ENCODE results near the gene CD300H.

The CD300H gene

GRCh38 chr17:74550602-74551001 is 16.7 kb downstream of the CD300H start:
- Histone ChIP-seq H3K4me1 (ENCODE audit: control insufficient read depth, insufficient read depth, low read length) (no peaks in the 10 kb centered on the region), H3K36me3 (ENCODE audit: control insufficient read depth, insufficient read depth, low read length) (no peaks in the 10 kb centered on the region), H3K4me3 (ENCODE audit: low read length) (no peak overlapping the region), H3K9me3 (ENCODE audit: control insufficient read depth, insufficient read depth, low read length) (no peaks in the 10 kb centered on the region), H3K27me3 (ENCODE audit: control insufficient read depth, insufficient read depth, low read length) (no peaks in the 10 kb centered on the region), H3K27ac (ENCODE audit: low read length) (no peak overlapping the region)
- WGBS (ENCODE audit: insufficient coverage, insufficient read length), result no CpG with 5 or more reads among the region's 15 CpGs
- no peak for DNase-seq (ENCODE audit: low read depth, low spot score)

GRCh38 chr17:74549343-74549742 is 18.0 kb downstream of the CD300H start:
- H3K36me3 ChIP-seq (ENCODE audit: control insufficient read depth, insufficient read depth, low read length), result no peaks in the 10 kb centered on the region
- no peaks in the 10 kb centered on the region for H3K27me3 ChIP-seq (ENCODE audit: control insufficient read depth, insufficient read depth, low read length)
- WGBS (ENCODE audit: insufficient coverage, insufficient read length), result no CpG with 5 or more reads among the region's 7 CpGs
- no peak overlapping the region for H3K4me3 ChIP-seq (ENCODE audit: low read length)
- no peaks in the 10 kb centered on the region for H3K4me1 ChIP-seq (ENCODE audit: control insufficient read depth, insufficient read depth, low read length)
- no peaks in the 10 kb centered on the region for H3K9me3 ChIP-seq (ENCODE audit: control insufficient read depth, insufficient read depth, low read length)
- no peak for DNase-seq (ENCODE audit: low read depth, low spot score)
- H3K27ac ChIP-seq (ENCODE audit: low read length), result no peak overlapping the region

- Histone ChIP-seq H3K27ac (ENCODE audit: low read length) (no peak overlapping the region), H3K27me3 (ENCODE audit: control insufficient read depth, insufficient read depth, low read length) (no peaks in the 10 kb centered on the region), H3K4me3 (ENCODE audit: low read length) (no peak overlapping the region), H3K9me3 (ENCODE audit: control insufficient read depth, insufficient read depth, low read length) (no peaks in the 10 kb centered on the region), H3K4me1 (ENCODE audit: control insufficient read depth, insufficient read depth, low read length) (no peaks in the 10 kb centered on the region), H3K36me3 (ENCODE audit: control insufficient read depth, insufficient read depth, low read length) (no peaks in the 10 kb centered on the region)
- DNase-seq (ENCODE audit: low read depth, low spot score), result no peak
- no CpG with 5 or more reads among the region's 3 CpGs for WGBS (ENCODE audit: insufficient coverage, insufficient read length)
Measured at GRCh38 chr17:74547736-74548135, 19.6 kb downstream of the CD300H start.

GRCh38 chr17:74547264-74547663 is 20.0 kb downstream of the CD300H start:
- H3K4me1 ChIP-seq (ENCODE audit: control insufficient read depth, insufficient read depth, low read length), result no peaks in the 10 kb centered on the region
- H3K4me3 ChIP-seq (ENCODE audit: low read length), result no peak overlapping the region
- no peaks in the 10 kb centered on the region for H3K27me3 ChIP-seq (ENCODE audit: control insufficient read depth, insufficient read depth, low read length)
- H3K9me3 ChIP-seq (ENCODE audit: control insufficient read depth, insufficient read depth, low read length), result no peaks in the 10 kb centered on the region
- H3K36me3 ChIP-seq (ENCODE audit: control insufficient read depth, insufficient read depth, low read length), result no peaks in the 10 kb centered on the region
- no peak for DNase-seq (ENCODE audit: low read depth, low spot score)
- no peak overlapping the region for H3K27ac ChIP-seq (ENCODE audit: low read length)
- WGBS (ENCODE audit: insufficient coverage, insufficient read length), result no CpG with 5 or more reads among the region's 7 CpGs

DNA sequence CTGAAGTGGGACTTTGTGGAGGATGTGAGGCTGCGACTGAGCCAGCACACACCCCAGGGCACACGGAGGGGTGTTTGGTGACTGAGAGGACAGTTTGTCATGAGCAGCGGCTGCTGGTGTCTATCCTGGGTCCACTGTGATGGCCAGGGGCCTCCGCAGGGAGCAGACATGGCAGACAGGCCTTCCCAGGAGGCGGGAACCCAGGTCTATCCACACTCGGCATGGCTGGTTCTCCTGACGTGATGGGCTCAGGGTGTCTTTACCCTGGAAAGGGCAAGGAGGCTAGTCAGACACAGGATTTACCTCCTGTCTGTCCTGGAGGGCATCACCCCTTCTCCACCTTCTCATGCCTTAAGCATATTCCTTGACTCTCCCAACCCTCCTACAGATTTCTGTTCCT is 20.7 kb downstream of the CD300H start:
- H3K27me3 ChIP-seq (ENCODE audit: control insufficient read depth, insufficient read depth, low read length), result no peaks in the 10 kb centered on the region
- no peaks in the 10 kb centered on the region for H3K9me3 ChIP-seq (ENCODE audit: control insufficient read depth, insufficient read depth, low read length)
- H3K36me3 ChIP-seq (ENCODE audit: control insufficient read depth, insufficient read depth, low read length), result no peaks in the 10 kb centered on the region
- DNase-seq (ENCODE audit: low read depth, low spot score), result no peak
- H3K4me1 ChIP-seq (ENCODE audit: control insufficient read depth, insufficient read depth, low read length), result no peaks in the 10 kb centered on the region
- H3K4me3 ChIP-seq (ENCODE audit: low read length), result no peak overlapping the region
- no CpG with 5 or more reads among the region's 7 CpGs for WGBS (ENCODE audit: insufficient coverage, insufficient read length)
- no peak overlapping the region for H3K27ac ChIP-seq (ENCODE audit: low read length)

DNA sequence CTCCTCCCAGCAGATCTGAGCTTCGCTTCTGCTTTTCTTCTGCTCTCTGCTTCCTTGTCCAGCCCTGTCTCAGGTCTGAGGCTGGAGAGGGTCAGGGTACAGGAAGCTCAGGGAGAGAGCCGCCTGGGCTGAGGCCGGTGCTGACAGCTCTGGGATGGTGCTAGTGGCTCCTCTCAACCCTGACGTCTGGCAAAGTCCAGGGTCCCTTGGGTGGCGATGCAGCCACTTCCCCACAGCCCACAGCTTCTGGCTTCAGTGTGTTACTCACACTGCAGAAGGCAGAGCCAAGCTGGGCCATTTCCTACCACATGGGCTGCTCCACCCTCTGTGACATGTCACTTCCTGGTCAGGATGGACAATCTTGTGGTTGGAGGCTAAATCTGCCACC is 21.5 kb downstream of the CD300H start, which contains the start of gene CD300C:
CD300C (minus strand) TSS at position 273 of the 388 bp plus-strand sequence. CDS start 333 bp downstream, outside the sequence.
- Histone ChIP-seq H3K36me3 (ENCODE audit: control insufficient read depth, insufficient read depth, low read length) (no peaks in the 10 kb centered on the region), H3K27me3 (ENCODE audit: control insufficient read depth, insufficient read depth, low read length) (no peaks in the 10 kb centered on the region), H3K9me3 (ENCODE audit: control insufficient read depth, insufficient read depth, low read length) (no peaks in the 10 kb centered on the region), H3K4me1 (ENCODE audit: control insufficient read depth, insufficient read depth, low read length) (no peaks in the 10 kb centered on the region), H3K4me3 (ENCODE audit: low read length) (no peak within 1 kb of the TSS), H3K27ac (ENCODE audit: low read length) (no peak within 1 kb of the TSS)
- DNase-seq (ENCODE audit: low read depth, low spot score), result no peak
- no CpG with 5 or more reads among the region's 5 CpGs for WGBS (ENCODE audit: insufficient coverage, insufficient read length)

DNA sequence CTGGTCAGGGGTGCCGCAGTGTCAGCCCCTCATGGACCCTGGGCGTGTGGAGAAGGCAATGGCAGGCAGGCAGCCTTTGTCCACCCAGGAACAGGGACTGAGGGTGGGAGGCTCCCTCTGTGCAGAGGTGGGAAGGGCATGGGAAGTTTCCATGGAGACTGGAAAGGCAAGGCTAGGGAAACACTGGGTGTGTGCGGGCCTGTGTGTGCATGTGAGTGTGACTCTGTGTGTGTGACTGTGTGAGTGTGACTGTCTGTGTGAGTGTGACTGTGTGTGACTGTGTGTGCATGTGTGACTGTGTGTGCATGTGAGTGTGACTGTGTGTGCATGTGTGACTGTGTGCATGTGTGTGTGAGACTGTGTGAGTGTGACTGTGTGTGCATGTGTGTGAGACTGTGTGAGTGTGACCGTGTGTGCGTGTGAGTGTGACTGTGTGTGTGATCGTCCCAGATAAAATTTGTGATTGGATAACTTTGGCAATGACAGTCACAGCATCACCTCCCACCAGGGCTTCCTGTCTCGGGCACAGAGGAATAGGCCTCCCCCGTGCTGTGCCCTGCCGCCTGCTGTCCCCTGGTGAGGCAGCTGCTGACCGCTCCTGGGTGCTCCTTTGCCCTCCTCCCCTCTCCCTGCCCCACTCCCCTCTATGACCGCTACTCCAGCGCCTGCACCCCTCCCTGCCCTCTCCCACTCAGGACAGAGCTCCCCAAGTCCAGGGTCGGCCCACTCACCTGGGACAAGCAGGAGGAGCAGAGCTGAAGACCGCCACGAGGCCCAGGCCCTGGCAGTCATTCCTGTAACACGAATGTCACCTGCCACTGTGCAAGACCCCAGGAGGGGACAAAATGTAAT is 22.1 kb downstream of the CD300H start:
- Histone ChIP-seq H3K27me3 (ENCODE audit: control insufficient read depth, insufficient read depth, low read length) (no peaks in the 10 kb centered on the region), H3K36me3 (ENCODE audit: control insufficient read depth, insufficient read depth, low read length) (no peaks in the 10 kb centered on the region), H3K4me3 (ENCODE audit: low read length) (no peak overlapping the region), H3K27ac (ENCODE audit: low read length) (no peak overlapping the region), H3K9me3 (ENCODE audit: control insufficient read depth, insufficient read depth, low read length) (no peaks in the 10 kb centered on the region), H3K4me1 (ENCODE audit: control insufficient read depth, insufficient read depth, low read length) (no peaks in the 10 kb centered on the region)
- no peak for DNase-seq (ENCODE audit: low read depth, low spot score)
- no CpG with 5 or more reads among the region's 16 CpGs for WGBS (ENCODE audit: insufficient coverage, insufficient read length)

DNA sequence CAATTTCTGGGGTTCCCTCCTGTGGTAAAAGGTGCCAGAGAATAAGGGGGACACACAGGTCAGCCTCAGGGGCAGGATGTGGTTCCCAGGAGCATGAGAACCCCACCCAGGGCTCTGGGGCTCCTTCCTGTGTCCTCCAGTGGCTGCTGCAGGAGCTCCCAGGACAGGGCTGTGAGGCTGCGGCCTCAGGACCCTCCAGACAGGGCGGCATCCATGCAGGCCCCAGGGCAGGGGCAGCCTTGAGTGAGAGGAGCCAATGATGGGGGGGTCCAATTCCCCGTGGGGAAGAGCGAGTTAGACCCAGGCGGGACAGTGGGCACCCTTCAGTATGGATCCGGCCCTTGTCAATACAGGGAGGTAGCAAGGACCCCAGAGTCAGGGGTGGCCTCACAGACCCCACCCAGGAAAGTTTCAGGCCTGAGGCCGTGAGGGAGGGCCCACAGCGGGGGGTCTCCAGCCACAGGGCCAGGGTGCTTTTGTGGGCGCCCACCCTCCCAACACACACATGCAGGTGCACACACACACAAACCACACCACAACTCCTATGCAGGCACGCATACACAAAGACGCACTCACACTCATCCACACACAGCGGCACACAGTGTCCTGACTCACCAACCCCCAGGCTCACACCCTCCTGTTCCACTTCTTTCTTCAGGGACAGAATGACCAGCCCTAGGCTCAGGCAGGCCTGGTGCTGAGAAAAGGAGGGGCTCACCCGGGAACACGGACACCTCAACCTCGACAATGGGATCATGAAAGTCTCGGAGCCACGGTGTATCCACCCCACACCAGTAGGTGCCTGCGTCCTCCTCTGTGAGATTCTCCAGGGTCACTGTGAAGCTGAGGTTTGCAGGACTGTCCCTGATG is 23.2 kb downstream of the CD300H start:
- no peak overlapping the region for H3K27ac ChIP-seq (ENCODE audit: low read length)
- no peaks in the 10 kb centered on the region for H3K9me3 ChIP-seq (ENCODE audit: control insufficient read depth, insufficient read depth, low read length)
- no peaks in the 10 kb centered on the region for H3K4me1 ChIP-seq (ENCODE audit: control insufficient read depth, insufficient read depth, low read length)
- no peak overlapping the region for H3K4me3 ChIP-seq (ENCODE audit: low read length)
- DNase-seq (ENCODE audit: low read depth, low spot score), result no peak
- no peaks in the 10 kb centered on the region for H3K36me3 ChIP-seq (ENCODE audit: control insufficient read depth, insufficient read depth, low read length)
- no peaks in the 10 kb centered on the region for H3K27me3 ChIP-seq (ENCODE audit: control insufficient read depth, insufficient read depth, low read length)
- no CpG with 5 or more reads among the region's 18 CpGs for WGBS (ENCODE audit: insufficient coverage, insufficient read length)

DNA sequence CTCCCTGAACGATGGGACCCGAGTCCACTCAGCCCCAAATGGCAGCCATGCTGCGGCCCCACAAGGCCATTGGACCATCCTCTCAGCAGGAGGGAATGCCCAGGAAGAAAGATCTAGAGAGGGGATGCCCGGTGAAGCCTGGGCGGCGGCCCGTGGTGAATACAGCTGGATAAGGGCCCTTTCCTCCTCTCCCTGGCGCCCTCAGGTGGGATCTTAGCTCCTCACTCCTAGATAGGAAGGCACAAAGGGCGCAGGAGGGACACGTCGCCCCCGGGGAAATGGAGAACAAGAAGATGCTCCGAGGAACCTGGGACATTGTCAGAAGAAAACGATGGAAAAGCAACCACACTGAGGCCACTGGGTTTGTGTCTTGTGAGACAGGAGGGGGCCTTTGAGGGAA is 23.9 kb downstream of the CD300H start:
- no peaks in the 10 kb centered on the region for H3K27me3 ChIP-seq (ENCODE audit: control insufficient read depth, insufficient read depth, low read length)
- no CpG with 5 or more reads among the region's 14 CpGs for WGBS (ENCODE audit: insufficient coverage, insufficient read length)
- no peaks in the 10 kb centered on the region for H3K9me3 ChIP-seq (ENCODE audit: control insufficient read depth, insufficient read depth, low read length)

DNA sequence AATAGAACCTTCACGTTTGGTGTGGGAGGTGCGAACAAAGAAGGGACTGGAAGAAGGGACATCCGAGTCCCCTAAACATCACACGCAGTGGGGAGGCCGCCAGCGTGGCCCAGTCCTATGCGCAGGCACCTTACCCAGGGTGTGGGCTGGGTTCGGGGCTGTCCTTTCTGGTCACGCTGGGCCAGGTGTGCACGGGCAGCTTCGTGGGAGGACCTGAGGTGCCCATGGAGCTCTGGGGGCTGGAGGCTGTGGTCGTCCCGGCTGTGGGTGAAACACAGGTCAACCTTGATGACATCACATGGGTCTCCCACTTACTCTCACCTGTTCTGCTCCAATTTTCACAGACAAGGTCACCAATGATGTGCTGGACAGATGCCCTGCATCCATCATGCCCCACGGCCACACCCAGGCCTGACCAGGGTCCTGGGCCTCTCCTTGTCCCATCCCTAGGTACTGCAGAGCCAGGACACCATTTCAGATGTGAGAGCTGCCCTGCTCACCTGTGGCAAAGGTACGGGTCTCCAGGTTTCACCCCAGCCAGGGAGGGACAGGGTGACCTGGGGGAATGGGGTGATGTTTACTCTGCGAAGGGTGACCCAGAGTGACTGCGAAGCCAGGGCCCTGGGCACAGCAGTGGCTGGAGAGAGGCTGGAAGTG is 24.5 kb downstream of the CD300H start:
- no peaks in the 10 kb centered on the region for H3K9me3 ChIP-seq (ENCODE audit: control insufficient read depth, insufficient read depth, low read length)

More for the DNA sequence above, 23.9 kb downstream of the CD300H start:
- no peak overlapping the region for H3K27ac ChIP-seq (ENCODE audit: low read length)
- DNase-seq (ENCODE audit: low read depth, low spot score), result no peak
- H3K4me3 ChIP-seq (ENCODE audit: low read length), result no peak overlapping the region
- no peaks in the 10 kb centered on the region for H3K4me1 ChIP-seq (ENCODE audit: control insufficient read depth, insufficient read depth, low read length)
- H3K36me3 ChIP-seq (ENCODE audit: control insufficient read depth, insufficient read depth, low read length), result no peaks in the 10 kb centered on the region

More for the DNA sequence above, 24.5 kb downstream of the CD300H start:
- DNase-seq (ENCODE audit: low read depth, low spot score), result no peak
- H3K27me3 ChIP-seq (ENCODE audit: control insufficient read depth, insufficient read depth, low read length), result no peaks in the 10 kb centered on the region
- H3K4me1 ChIP-seq (ENCODE audit: control insufficient read depth, insufficient read depth, low read length), result no peaks in the 10 kb centered on the region
- no peak overlapping the region for H3K4me3 ChIP-seq (ENCODE audit: low read length)
- no peak overlapping the region for H3K27ac ChIP-seq (ENCODE audit: low read length)
- no CpG with 5 or more reads among the region's 17 CpGs for WGBS (ENCODE audit: insufficient coverage, insufficient read length)
- no peaks in the 10 kb centered on the region for H3K36me3 ChIP-seq (ENCODE audit: control insufficient read depth, insufficient read depth, low read length)

All from iPS DF 6.9 (cell line).